Activated effector memory CD4-positive, alpha-beta T cell treated with anti-CD3 and anti-CD28 coated beads, Interleukin-2, amount 50 U/mL, for 16 hours (primary cell): Measurements from ENCODE around the gene NPAS3.

Source experiments
- DNase-seq: peaks from one replicate; pipeline ENCODE4 v3.0.0-alpha.2; 2020

The NPAS3 gene

DNA sequence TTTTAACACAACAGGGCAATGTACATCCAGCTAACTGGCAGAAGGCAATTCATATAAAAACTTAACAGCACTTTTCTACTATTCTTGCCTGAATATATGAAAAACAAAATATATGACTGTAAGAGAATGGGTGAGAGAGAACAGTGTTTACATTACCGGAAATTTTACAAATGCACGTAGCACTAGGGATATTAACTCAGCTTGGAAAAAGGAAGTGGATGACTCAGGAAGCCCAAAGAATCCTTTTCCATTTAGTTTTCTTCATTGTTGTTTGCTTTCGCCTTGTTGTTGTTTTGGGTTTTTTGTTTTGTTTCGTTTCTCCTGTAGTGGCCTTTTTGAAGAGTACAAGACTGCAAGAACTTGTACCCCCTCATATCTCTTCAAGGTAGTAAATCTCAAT lies 716.7 kb downstream of the NPAS3 start:
- no peak for DNase-seq

DNA sequence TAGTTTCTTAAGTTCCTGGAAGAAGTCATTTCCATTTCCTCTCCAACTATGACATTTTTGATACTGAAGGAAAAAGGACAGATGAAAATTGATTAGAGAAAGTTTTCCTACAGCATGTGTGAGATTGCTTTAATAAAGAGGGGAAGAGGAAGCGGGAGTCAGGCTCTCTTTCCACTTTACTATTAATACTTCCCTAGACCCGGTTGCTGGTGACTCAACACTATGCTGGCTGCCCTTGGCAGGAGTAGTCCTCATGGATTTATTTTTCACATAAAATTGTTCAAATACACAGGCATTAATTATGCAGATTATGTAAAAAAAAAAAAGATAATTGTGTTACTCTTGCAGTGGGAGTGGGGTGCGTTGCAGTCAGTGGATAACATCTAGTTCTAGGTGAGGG lies 718.8 kb downstream of the NPAS3 start:
- no peak for DNase-seq

DNA sequence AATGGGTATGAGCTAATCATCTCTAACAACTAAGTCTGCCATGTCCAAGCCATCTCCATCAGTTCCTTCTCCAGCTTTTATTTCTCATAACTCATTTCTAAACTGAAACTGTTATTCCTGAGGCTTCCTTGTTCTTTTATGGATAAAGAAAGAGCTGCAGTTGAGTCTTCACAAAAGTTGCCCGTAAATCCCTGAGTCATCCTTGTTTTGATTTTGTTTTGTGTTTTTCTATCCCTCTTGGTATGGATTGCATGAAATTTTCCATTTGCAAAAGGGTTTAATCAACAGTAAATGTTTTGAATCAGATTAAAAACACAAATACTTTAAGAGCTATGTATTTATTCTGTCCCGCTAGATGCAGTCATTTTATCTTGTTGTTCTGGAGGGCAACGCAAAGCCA lies 721.6 kb downstream of the NPAS3 start:
- DNase-seq = no peak

DNA sequence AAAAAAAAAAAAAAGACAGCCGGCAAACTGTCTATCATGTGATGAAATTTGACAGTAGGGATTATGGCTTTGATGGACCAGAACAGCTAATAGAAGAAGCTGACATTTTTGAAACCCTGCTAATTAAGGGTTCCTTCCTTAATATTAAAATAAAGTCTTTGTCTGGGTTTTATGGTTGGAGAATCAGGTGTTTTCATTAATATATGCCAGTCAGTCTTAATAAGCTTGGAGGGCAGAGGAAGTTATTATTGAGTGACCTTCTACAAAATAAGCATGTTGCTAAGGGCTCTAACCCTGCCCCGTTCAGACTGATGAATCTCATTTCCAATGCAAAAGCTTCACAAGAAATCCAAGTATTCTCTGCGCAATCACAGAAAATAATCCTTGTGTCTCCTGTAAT lies 722.4 kb downstream of the NPAS3 start:
- no peak for DNase-seq

GRCh38 chr14:33668066-33668465 lies 729.4 kb downstream of the NPAS3 start:
- no peak for DNase-seq

- DNase-seq = no peak
Measured at GRCh38 chr14:33669111-33669510, 730.4 kb downstream of the NPAS3 start.

- no peak for DNase-seq
Measured at GRCh38 chr14:33670235-33670634, 731.6 kb downstream of the NPAS3 start.

DNA sequence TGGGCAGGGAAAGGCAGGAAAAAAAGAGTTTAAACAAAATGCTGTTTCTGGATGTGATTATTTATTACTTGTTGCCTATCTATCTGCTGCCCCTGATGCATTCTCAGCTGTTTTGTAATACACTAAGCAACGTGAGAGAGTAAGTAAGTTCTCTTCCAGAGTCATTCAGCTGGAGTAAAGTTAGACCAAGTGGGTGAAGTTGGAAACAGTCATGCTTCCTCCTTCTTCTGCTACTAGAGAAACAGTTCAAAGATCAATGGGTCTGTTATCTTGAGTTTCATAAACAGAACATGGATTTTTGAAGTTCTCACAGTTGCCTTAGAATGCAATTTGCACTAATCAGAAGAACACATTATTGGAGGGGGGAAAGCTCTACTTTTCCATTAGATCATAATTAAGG lies 732.9 kb downstream of the NPAS3 start:
- DNase-seq = no peak

GRCh38 chr14:33674927-33675326 lies 736.2 kb downstream of the NPAS3 start:
- no peak for DNase-seq

GRCh38 chr14:33675415-33676130 lies 736.9 kb downstream of the NPAS3 start:
- DNase-seq = no peak

- DNase-seq = no peak
Measured at GRCh38 chr14:33676135-33676566, 737.5 kb downstream of the NPAS3 start.

GRCh38 chr14:33676891-33677290 lies 738.2 kb downstream of the NPAS3 start:
- no peak for DNase-seq

GRCh38 chr14:33678005-33678404 lies 739.3 kb downstream of the NPAS3 start:
- no peak for DNase-seq

DNA sequence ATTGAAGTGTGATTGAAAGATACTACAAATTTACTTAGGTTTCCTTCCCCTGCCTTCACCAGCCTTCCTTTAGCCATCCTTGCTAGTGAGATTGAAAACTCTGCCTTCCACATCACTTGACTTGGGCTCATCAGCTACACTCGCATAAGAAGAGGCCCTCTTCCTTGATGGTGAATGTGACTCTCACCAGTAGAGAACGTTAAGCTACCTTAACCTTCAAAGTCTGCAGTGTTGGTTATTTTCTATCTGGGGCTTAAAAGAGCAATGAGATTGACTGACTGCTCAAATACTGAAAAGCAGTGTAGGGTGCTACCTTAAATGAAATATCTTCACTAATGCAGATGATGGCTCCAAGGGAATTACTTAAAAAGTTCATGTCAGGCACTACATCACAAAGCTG lies 740.3 kb downstream of the NPAS3 start:
- DNase-seq = no peak

- no peak for DNase-seq
Measured at GRCh38 chr14:33679461-33680225, 741.0 kb downstream of the NPAS3 start.

DNA sequence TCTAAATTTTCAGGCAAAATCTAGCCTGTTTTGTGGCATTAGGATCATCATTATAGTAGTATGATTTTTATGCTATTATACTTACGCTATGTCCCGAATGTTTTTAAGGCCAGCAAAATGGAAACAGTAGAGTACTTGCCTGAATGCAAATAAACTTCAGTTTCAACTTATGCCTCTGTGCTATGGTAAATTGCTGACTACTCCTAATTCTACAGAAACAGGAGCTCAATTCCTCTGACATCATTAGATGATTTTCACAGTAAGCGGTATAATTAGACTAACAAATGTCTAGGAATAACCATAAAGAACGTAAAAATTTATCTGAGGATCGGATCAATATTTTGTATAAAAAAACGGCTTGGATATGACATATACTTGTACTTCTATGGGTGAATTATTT lies 742.2 kb downstream of the NPAS3 start:
- DNase-seq = no peak

GRCh38 chr14:33682760-33683159 lies 744.1 kb downstream of the NPAS3 start:
- DNase-seq = no peak

DNA sequence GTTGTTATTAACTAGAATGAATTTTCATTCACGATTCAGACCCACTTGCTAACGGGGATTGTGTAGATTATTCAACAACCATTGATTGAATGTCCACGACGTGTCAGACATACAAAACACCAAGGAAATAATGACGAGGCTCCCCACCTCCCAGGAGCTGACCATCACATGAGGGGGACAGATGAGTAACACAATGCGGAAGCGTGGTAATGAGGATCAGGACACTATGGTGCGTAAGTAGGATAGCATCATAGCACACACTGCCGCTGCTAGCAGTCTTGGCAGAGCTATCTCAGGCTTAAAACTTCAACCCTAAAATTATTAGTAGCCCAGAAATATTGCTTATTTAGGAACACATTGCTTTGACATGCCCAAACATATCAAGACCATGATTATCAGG lies 746.3 kb downstream of the NPAS3 start:
- no peak for DNase-seq

DNA sequence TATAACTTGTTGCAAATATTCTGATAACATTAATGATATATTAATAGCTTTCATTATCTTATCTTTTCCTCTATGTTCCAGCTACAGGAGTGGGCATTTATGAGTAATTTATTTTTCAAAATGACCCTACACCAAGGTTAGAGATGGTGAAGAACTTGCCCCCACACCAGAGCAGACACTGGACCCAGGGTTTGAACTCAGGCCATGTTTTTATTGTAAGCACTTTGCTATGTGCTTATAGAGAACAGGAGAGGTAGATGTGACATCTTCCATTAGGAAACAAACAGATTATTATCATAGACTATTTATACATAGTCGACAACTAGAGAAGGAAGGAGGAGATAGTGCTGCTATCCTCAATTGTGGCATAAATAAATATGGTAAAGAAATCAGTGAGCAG lies 747.0 kb downstream of the NPAS3 start:
- no peak for DNase-seq

GRCh38 chr14:33686218-33686617 lies 747.5 kb downstream of the NPAS3 start:
- no peak for DNase-seq

DNA sequence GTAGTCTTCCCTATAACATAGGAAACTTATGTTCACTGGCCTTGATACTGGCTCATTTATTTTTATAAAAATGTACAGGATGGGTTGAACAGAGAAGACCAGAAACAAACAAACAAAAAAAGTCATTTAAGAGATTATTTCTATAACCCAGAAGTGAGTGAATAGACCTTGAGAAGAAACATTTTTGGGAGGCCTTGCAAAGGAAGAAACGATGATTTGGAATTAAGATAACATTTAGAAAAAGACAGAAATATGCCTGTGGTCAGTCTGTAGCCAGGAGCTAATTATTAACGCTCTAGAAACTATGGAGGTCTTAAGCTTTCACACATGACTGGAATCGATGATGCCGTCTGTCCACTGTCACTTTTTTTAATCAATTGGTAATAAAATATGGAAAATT lies 748.2 kb downstream of the NPAS3 start:
- DNase-seq = no peak

DNA sequence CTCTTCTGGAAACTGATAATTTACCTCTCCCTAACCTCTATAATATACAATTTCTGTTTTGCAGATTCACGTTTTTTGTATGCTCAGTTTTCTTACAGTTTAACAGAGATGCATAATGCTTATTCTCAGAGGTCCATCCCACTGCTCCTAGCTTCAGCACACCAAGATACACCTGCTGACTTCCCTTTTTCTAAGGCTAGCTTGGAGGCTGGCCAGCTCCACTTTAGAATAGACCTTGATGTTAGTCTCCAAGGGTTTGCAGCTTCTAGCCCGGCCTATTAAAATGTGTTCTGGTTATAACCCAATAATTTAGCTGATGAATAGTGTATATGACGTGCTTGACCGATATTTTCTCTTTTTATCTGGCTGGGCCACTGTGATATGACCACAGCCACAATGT lies 751.0 kb downstream of the NPAS3 start:
- no peak for DNase-seq

DNA sequence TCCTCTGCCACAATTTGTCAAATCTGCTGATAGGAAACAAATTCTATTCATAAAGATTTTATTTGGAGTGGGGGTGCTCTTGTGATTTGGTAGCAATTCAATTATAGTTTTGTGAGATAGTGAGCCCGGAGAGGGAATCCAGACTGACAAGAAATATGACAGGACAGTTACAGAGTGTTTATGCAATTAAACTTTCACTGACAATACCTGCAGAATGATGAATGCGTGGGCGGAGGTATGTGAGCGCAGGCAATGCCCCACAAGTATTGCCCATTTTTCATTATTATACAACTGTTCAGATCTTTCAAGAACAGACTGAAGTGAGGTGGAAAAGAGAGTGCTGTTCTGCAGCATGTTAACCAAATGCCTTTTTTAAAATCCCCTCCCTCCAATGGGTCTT lies 753.2 kb downstream of the NPAS3 start:
- DNase-seq = no peak

- no peak for DNase-seq
Measured at GRCh38 chr14:33692762-33693161, 754.1 kb downstream of the NPAS3 start.

DNA sequence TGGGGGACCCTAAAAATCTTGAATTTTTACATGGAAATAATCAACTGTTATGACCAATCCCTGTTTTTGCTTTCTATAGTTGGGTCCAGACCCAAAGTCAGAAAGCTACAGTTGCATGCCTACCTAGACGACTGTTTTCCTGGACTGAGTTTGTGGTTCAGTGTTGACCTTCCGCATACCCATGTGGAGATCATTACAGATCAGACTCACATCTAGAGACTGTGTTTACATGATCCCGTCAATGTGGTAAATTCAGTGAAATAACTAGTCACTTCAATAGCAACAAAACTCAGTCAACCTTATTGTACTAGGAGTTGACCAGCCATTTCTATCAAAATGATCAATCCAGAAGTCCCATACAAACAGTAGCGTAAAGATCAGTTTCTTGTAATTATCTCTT lies 754.6 kb downstream of the NPAS3 start:
- no peak for DNase-seq
